Stimulated activated effector memory CD8-positive, alpha-beta T cell treated with anti-CD3 and anti-CD28 coated beads, Interleukin-12 subunit alpha, Interleukin-12 subunit beta, amount 100 ng/mL, for 72 hours (primary cell): ENCODE data around the gene PHLDA2.
"Not testable (repeated sequence)": the region's sequence is repeated elsewhere in the genome, so short reads cannot be mapped to it uniquely, and the experiment has no call there.

ENCODE experiments used
- ATAC-seq: fragments of 150-1000 bp; cut with Tn5 transposase; 2 replicates; pipeline ENCODE4 v1.10.0; 2021
- DNase-seq, 2 donors: peaks; one replicate each; pipeline ENCODE4 v3.0.0; 2021 to 2022; ENCODE audit warnings: low spot score in 2 of 2
- H3K27ac Mint-ChIP-seq: one replicate; pipeline ENCODE4 v1.8.0; 2022; ENCODE audit warnings: mild to moderate bottlenecking, mixed read lengths
- H3K36me3 Mint-ChIP-seq: one replicate; pipeline ENCODE4 v1.8.0; 2022; ENCODE audit warnings: mild to moderate bottlenecking, mixed read lengths
- H3K4me1 Mint-ChIP-seq: one replicate; pipeline ENCODE4 v1.8.0; 2022; ENCODE audit warnings: mixed read lengths
- H3K4me3 Mint-ChIP-seq: one replicate; pipeline ENCODE4 v1.8.0; 2022; ENCODE audit warnings: mild to moderate bottlenecking, mixed read lengths
- H3K9me3 Mint-ChIP-seq: one replicate; pipeline ENCODE4 v1.8.0; 2022; ENCODE audit warnings: mixed read lengths

Gene PHLDA2

DNA sequence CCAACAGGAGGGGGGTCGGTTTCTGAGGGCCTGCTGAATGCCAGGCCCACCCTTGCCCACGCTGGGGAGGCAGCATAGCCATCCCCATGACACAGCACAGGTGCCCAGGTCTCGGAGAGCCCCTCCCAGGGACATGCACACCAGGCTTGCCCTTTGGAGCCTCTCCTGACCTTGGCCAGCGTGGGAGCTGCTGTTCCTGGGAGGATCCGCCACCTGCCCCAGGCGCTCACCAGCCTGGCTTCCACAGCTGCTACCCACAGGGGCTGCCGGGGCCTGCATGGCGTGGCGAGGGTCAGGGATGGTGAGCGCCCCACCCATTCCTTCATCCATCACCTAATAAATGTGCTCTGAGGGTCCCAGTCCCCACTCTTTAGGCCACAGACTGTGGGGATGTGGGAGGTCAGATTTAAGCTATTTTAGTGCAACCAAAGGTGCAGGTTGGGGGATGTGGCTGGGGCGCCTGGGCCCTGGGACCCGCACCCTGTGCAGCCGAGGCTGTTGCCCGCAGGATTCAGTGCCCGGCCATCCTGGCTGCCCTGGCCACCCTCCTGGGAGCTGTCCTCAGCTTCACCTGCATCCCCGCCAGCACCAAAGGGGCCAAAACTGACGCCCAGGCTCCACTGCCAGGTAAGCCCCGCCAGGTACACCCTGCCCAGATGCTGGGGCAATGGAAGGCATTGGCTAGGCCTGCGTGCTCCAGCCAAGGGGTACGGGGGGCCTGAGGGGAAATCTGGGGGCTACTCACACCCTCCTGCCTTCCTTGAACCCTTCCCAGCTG, 12.9 kb downstream of the PHLDA2 start:
- ATAC-seq = no peak
- no peaks in the 10 kb centered on the region for H3K36me3 Mint-ChIP-seq
- H3K4me1 Mint-ChIP-seq = peaks cover 19% of the 10 kb centered on the region
- H3K9me3 Mint-ChIP-seq = no peaks in the 10 kb centered on the region
- H3K27ac Mint-ChIP-seq = peak overlapping the region; percentile 70
- H3K4me3 Mint-ChIP-seq = no peak overlapping the region
- DNase-seq = no peak

DNA sequence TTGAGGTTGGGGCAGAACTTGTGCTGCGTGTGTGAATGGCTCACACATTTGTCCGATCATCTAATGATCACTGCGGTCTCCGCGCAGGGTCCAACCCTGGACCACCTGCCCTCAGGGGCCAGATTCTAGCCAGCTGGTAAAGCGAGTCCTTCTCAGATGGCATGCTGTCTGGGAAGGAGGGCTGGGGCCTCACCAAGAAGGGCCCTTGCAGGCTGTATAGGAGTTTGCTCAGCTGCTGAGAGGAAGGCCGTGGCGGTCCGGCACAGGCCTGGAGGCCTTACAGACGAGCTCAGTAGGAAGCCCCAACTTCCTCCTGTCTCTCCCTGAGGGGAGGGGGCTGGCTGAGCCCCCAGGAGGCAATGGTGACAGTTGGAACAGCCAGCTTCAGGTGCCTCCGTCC, 13.7 kb downstream of the PHLDA2 start:
- H3K4me3 Mint-ChIP-seq = no peak overlapping the region
- H3K36me3 Mint-ChIP-seq = no peaks in the 10 kb centered on the region
- no peaks in the 10 kb centered on the region for H3K9me3 Mint-ChIP-seq
- no peak for ATAC-seq
- H3K27ac Mint-ChIP-seq = no peak overlapping the region
- no peak for DNase-seq
- peaks cover 19% of the 10 kb centered on the region for H3K4me1 Mint-ChIP-seq

DNA sequence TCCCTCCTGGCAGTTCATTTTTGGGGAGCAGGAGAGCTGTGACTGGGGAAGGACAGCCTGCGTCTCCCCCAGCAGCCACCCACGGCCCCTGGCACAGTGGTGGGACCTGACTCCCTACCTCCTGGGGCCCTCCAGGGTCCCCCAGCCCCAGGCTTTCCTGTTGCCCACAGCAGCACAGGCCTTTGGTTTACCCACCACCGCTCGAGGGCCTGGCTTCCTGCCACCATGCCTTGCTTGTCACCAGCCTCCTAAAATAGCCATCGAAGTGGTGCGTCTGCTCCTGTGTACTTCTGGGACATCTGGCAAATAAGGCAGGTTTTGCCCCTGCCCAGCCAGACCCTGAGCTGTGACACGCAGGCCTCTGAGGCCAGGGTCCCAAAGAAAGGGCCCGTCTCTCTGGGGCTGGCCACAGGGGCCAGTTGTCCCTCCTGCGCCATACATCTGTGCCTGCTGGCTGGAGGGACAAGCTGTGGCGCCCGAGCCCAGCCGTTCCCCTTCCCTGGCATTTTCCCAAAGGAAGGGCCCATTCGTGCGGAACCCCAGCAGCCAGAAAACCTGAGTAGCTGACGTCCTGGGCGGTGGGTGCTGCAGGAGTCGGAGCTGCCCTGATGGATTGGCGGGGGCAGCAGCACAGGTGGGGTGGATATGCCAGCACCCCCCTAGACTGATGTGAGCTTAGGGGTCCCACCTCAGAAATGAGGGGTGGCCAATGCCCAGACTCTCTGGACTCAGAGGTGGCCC, 14.6 kb downstream of the PHLDA2 start:
- peaks cover 19% of the 10 kb centered on the region for H3K4me1 Mint-ChIP-seq
- H3K4me3 Mint-ChIP-seq = no peak overlapping the region
- H3K27ac Mint-ChIP-seq = no peak overlapping the region
- no peaks in the 10 kb centered on the region for H3K36me3 Mint-ChIP-seq
- DNase-seq = no peak
- H3K9me3 Mint-ChIP-seq = no peaks in the 10 kb centered on the region
- ATAC-seq = no peak

DNA sequence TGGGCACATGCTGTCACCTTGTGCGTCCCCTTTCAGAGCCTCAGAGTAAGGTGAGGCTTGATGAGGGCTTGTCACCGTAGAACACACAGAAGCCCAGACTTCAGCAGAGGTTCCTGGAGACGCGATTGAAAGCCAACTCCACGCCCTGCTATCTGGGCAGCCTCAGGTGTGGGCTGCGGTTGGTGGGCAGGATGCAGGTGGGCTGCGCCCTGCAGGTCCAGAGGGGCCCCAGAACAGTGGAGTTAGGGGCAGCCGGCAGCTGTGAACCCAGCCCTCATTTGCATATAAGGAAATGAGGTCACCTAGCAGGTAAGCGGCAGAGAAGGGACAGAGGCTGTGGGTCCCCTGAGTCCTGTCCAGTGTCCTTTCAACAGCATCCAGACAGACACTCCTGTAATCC, 15.4 kb downstream of the PHLDA2 start:
- no peak overlapping the region for H3K4me3 Mint-ChIP-seq
- ATAC-seq (no peak), DNase-seq (no peak)
- H3K4me1 Mint-ChIP-seq = peaks cover 19% of the 10 kb centered on the region
- H3K27ac Mint-ChIP-seq = peak overlapping the region; percentile 40
- H3K36me3 Mint-ChIP-seq = no peaks in the 10 kb centered on the region
- H3K9me3 Mint-ChIP-seq = no peaks in the 10 kb centered on the region

DNA sequence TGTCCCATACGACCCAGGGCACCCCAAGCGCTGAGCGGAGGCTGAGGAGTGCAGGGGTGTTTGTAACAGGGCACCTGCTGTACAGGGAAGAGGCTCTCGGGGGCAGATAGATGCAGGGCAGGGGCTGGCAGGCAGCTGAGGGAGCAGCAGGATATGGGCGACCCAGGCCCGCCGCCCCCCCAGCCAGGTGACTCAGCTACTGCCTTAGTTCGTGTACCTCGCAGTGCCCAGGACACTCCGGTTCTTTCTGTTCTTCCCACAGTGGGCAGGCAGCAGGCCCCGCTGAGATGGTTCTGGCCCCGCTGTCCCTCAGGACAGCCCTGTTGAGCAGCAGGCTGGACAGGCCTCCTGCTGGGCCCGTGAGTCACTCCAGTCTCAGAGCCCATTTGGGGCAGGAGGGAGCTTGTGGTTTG, 16.2 kb downstream of the PHLDA2 start:
- Mint-ChIP-seq H3K27ac (no peak overlapping the region), H3K4me3 (no peak overlapping the region), H3K9me3 (no peaks in the 10 kb centered on the region)

DNA sequence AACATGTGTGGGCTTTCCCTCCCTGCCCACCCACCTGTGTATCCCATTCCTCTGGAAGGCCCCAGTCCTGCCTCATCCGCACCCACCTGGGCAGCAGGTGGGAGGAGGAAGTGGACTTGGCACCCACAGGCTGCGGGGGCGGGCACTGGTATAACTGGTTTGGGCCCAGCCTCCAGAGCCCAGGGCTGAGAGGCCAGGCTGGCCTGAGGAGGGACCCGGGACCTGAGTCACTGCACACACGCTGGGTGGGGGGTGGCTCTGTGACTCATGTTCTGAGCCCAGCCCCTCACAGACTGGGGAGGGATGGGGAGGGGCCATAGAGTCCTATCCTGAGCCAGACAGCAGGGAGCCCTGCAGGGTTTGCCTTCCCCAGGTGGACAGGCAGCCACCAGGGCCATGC, 16.7 kb downstream of the PHLDA2 start:
- Mint-ChIP-seq H3K36me3 (no peaks in the 10 kb centered on the region), H3K27ac (no peak overlapping the region), H3K4me1 (peaks cover 19% of the 10 kb centered on the region), H3K9me3 (no peaks in the 10 kb centered on the region), H3K4me3 (no peak overlapping the region)
- DNase-seq (no peak), ATAC-seq (peak; percentile 25)

More for the DNA sequence above, 16.2 kb downstream of the PHLDA2 start:
- Mint-ChIP-seq H3K36me3 (no peaks in the 10 kb centered on the region), H3K4me1 (peaks cover 19% of the 10 kb centered on the region)
- ATAC-seq = no peak
- DNase-seq = no peak

- DNase-seq = no peak
- Mint-ChIP-seq H3K4me1 (peaks cover 19% of the 10 kb centered on the region), H3K36me3 (no peaks in the 10 kb centered on the region), H3K27ac (no peak overlapping the region), H3K4me3 (no peak overlapping the region), H3K9me3 (no peaks in the 10 kb centered on the region)
- no peak for ATAC-seq
Measured at GRCh38 chr11:2911785-2912391, 17.3 kb downstream of the PHLDA2 start.

- H3K27ac Mint-ChIP-seq = no peak overlapping the region
- H3K9me3 Mint-ChIP-seq = no peaks in the 10 kb centered on the region
- DNase-seq (no peak), ATAC-seq (no peak)
- no peak overlapping the region for H3K4me3 Mint-ChIP-seq
- H3K36me3 Mint-ChIP-seq = no peaks in the 10 kb centered on the region
- H3K4me1 Mint-ChIP-seq = peaks cover 19% of the 10 kb centered on the region
Measured at GRCh38 chr11:2911088-2911784, 18.0 kb downstream of the PHLDA2 start.

DNA sequence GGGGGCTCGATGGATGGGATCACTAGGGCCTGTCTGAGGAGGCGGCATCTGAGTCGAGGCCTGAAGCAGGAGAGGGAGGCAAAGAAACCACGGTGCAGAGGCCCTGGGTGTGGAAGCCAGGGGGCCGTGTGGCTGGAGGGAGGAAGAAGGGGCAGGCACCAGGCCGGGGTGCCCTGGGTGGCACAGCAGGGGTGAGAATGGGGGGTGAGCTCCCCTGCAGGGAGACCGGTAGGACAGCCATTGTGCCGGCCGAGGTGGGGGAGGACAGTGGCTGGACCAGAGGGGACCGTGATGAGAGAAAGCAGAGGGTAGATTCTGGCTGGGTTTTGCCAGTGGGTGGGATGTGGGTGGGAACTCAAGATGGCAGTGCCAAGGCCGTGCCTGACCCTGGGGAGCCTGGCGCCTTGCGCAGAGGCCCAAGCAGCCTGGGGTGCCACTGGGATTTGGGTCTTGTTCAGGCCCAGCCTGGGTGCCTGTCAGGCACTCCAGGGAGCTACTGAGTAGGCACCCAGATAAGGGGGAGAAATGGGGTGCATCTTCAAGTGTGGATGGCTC, 18.7 kb downstream of the PHLDA2 start:
- H3K9me3 Mint-ChIP-seq = peaks cover 2% of the 10 kb centered on the region

GRCh38 chr11:2909133-2909902, 19.9 kb downstream of the PHLDA2 start:
- no peak overlapping the region for H3K4me3 Mint-ChIP-seq
- no peak overlapping the region for H3K27ac Mint-ChIP-seq
- DNase-seq = no peak
- peaks cover 4% of the 10 kb centered on the region for H3K36me3 Mint-ChIP-seq
- peaks cover 27% of the 10 kb centered on the region for H3K4me1 Mint-ChIP-seq
- peaks cover 7% of the 10 kb centered on the region for H3K9me3 Mint-ChIP-seq
- ATAC-seq = no peak

More for the DNA sequence above, 18.7 kb downstream of the PHLDA2 start:
- peaks cover 19% of the 10 kb centered on the region for H3K4me1 Mint-ChIP-seq
- ATAC-seq = no peak
- no peaks in the 10 kb centered on the region for H3K36me3 Mint-ChIP-seq
- peak overlapping the region; percentile 32 for H3K27ac Mint-ChIP-seq
- no peak for DNase-seq
- H3K4me3 Mint-ChIP-seq = no peak overlapping the region

DNA sequence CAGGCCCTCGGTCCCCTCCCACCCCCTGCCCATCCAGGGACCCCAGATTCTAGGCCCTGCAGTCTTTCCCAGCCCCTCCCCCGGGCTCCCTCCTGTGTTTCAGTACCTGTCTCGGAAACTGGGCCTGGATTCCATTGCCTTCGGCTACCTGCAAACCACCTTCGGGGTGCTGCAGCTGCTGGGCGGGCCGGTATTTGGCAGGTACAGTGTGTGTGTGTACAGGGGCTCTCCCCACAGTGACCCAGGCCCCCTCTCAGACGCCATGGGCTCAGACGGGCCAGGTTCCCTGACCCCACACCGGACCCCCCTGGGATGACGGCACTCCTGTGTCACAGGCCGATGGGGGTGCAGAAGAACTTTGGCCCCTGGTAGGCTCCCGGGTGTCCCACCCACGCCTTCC, 21.1 kb downstream of the PHLDA2 start:
- no peak overlapping the region for H3K4me3 Mint-ChIP-seq
- H3K4me1 Mint-ChIP-seq = peaks cover 23% of the 10 kb centered on the region
- H3K27ac Mint-ChIP-seq = no peak overlapping the region
- peaks cover 4% of the 10 kb centered on the region for H3K36me3 Mint-ChIP-seq
- ATAC-seq (no peak), DNase-seq (no peak)
- peaks cover 7% of the 10 kb centered on the region for H3K9me3 Mint-ChIP-seq

GRCh38 chr11:2905299-2905698, 23.9 kb downstream of the PHLDA2 start:
- H3K4me3 Mint-ChIP-seq, DNase-seq, H3K27ac Mint-ChIP-seq, H3K9me3 Mint-ChIP-seq, H3K36me3 Mint-ChIP-seq, ATAC-seq: not testable (repeated sequence)
- peaks cover 24% of the 10 kb centered on the region for H3K4me1 Mint-ChIP-seq

DNA sequence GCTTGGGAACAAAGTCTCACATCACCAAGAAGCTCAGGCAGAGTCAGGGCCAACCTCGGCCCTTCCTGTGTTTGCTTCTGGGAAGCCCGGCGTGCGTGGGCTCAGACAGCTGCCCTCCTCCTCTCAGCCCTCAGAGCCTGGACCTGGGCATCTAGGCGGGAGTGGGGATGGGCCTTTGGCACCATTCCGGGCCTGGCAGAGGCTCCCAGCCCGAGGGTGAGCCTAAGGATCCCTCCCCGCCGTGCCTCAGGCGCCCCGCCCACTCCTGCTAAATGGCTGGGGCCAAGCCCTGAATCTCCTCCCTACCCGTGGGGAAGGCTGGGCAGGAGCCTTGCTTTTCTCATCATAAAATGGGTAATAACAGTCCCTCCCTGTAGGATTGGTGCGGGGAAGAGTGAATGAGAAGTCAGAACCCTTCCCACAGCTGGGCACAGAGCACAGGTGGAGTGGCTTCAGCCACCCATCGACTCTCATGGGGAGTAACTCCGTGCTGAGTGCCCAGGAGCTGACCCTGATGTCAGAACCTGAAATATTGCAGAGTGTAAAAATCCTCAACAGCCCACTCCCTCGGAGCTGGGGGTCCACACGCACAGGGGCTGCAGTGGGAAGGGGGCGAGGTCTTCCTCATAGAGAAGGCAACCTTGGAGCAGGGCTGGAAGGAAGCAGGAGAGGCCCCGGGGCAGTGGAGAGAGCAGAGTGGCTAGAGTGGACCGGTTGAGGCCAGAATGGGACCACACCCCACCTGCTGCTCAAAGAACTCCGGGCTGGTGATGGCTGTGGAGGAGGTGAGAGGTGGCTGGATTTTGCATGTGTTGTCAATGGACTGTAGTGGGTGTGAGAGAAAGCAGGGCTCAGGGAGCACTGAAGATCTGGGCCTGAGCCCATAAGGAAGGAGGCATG, 24.8 kb downstream of the PHLDA2 start:
- ATAC-seq (no peak), DNase-seq (no peak)
- H3K9me3 Mint-ChIP-seq = peaks cover 7% of the 10 kb centered on the region
- H3K36me3 Mint-ChIP-seq = peaks cover 4% of the 10 kb centered on the region
- H3K4me1 Mint-ChIP-seq = peaks cover 30% of the 10 kb centered on the region
- H3K27ac Mint-ChIP-seq = peak overlapping the region; percentile 24
- peak overlapping the region; percentile 61 for H3K4me3 Mint-ChIP-seq

GRCh38 chr11:2903672-2904011, 25.6 kb downstream of the PHLDA2 start:
- H3K4me1 Mint-ChIP-seq = peaks cover 38% of the 10 kb centered on the region
- peak overlapping the region; percentile 61 for H3K4me3 Mint-ChIP-seq
- no peak overlapping the region for H3K27ac Mint-ChIP-seq
- peaks cover 7% of the 10 kb centered on the region for H3K9me3 Mint-ChIP-seq
- DNase-seq (no peak), ATAC-seq (no peak)
- H3K36me3 Mint-ChIP-seq = peaks cover 4% of the 10 kb centered on the region
